Measurements from ENCODE around the gene CEP112.

CEP112 gene

GRCh38 chr17:65952586-65952985 is 239.3 kb downstream of the CEP112 start:
- no peak overlapping the region for H3K27ac ChIP-seq (ENCODE audit: low read depth, low read length)
- no peaks in the 10 kb centered on the region for H3K4me1 ChIP-seq (ENCODE audit: control insufficient read depth in 1 of 2, insufficient read depth in 2 of 2, low read length in 2 of 2)
- no peak overlapping the region for H3K4me3 ChIP-seq (ENCODE audit: low read depth in 1 of 2, low read length in 2 of 2)
- peaks cover 0 to 7% of the 10 kb centered on the region in 2 donors for H3K9me3 ChIP-seq (ENCODE audit: control insufficient read depth in 1 of 2, low read length in 2 of 2)
- H3K9ac ChIP-seq (ENCODE audit: low read depth in 1 of 2, low read length in 2 of 2): no peak overlapping the region
- no peaks in the 10 kb centered on the region for H3K27me3 ChIP-seq (ENCODE audit: control insufficient read depth in 1 of 2, insufficient read depth in 2 of 2, low read length in 2 of 2)
- no peaks in the 10 kb centered on the region for H3K36me3 ChIP-seq (ENCODE audit: control insufficient read depth in 1 of 2, insufficient read depth in 2 of 2, low read length in 2 of 2)

DNA sequence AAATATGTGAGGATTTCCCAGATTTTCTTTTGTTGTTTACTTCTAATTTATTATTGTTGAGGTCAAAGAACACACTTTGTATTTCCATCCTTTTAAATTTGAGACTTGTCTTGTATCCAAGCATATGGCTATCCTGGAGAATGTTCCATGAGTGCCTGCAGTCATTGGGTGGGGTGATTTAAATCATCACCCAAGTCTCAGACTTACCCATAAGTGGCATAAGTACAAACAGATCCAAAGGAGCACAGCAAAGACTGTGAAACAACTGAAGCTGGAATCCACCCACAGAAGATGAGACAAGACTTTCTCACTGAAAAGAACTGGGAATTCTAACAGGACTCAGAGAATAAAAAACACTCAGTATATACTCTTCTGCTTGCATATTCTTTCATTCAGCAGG is 239.9 kb downstream of the CEP112 start:
- Histone ChIP-seq H3K27me3 (ENCODE audit: control insufficient read depth in 1 of 2, insufficient read depth in 2 of 2, low read length in 2 of 2) (no peaks in the 10 kb centered on the region), H3K9me3 (ENCODE audit: control insufficient read depth in 1 of 2, low read length in 2 of 2) (peaks cover 0 to 7% of the 10 kb centered on the region in 2 donors), H3K4me1 (ENCODE audit: control insufficient read depth in 1 of 2, insufficient read depth in 2 of 2, low read length in 2 of 2) (no peaks in the 10 kb centered on the region), H3K4me3 (ENCODE audit: low read depth in 1 of 2, low read length in 2 of 2) (no peak overlapping the region), H3K9ac (ENCODE audit: low read depth in 1 of 2, low read length in 2 of 2) (no peak overlapping the region), H3K27ac (ENCODE audit: low read depth, low read length) (no peak overlapping the region), H3K36me3 (ENCODE audit: control insufficient read depth in 1 of 2, insufficient read depth in 2 of 2, low read length in 2 of 2) (no peaks in the 10 kb centered on the region)

- no peak overlapping the region for H3K4me3 ChIP-seq (ENCODE audit: low read depth in 1 of 2, low read length in 2 of 2)
Measured at GRCh38 chr17:65947831-65948230, 244.1 kb downstream of the CEP112 start.

GRCh38 chr17:65942592-65942991 is 249.3 kb downstream of the CEP112 start:
- H3K4me1 ChIP-seq (ENCODE audit: control insufficient read depth in 1 of 2, insufficient read depth in 2 of 2, low read length in 2 of 2): no peaks in the 10 kb centered on the region
- no peak overlapping the region for H3K27ac ChIP-seq (ENCODE audit: low read depth, low read length)
- H3K9ac ChIP-seq (ENCODE audit: low read depth in 1 of 2, low read length in 2 of 2): no peak overlapping the region
- H3K36me3 ChIP-seq (ENCODE audit: control insufficient read depth in 1 of 2, insufficient read depth in 2 of 2, low read length in 2 of 2): no peaks in the 10 kb centered on the region
- H3K4me3 ChIP-seq (ENCODE audit: low read depth in 1 of 2, low read length in 2 of 2): no peak overlapping the region
- no peaks in the 10 kb centered on the region for H3K27me3 ChIP-seq (ENCODE audit: control insufficient read depth in 1 of 2, insufficient read depth in 2 of 2, low read length in 2 of 2)
- H3K9me3 ChIP-seq (ENCODE audit: control insufficient read depth in 1 of 2, low read length in 2 of 2): no peaks in the 10 kb centered on the region

More at GRCh38 chr17:65947831-65948230, 244.1 kb downstream of the CEP112 start:
- Histone ChIP-seq H3K9ac (ENCODE audit: low read depth in 1 of 2, low read length in 2 of 2) (no peak overlapping the region), H3K36me3 (ENCODE audit: control insufficient read depth in 1 of 2, insufficient read depth in 2 of 2, low read length in 2 of 2) (no peaks in the 10 kb centered on the region), H3K9me3 (ENCODE audit: control insufficient read depth in 1 of 2, low read length in 2 of 2) (peaks cover 0 to 7% of the 10 kb centered on the region in 2 donors), H3K27ac (ENCODE audit: low read depth, low read length) (no peak overlapping the region), H3K27me3 (ENCODE audit: control insufficient read depth in 1 of 2, insufficient read depth in 2 of 2, low read length in 2 of 2) (no peaks in the 10 kb centered on the region), H3K4me1 (ENCODE audit: control insufficient read depth in 1 of 2, insufficient read depth in 2 of 2, low read length in 2 of 2) (no peaks in the 10 kb centered on the region)

DNA sequence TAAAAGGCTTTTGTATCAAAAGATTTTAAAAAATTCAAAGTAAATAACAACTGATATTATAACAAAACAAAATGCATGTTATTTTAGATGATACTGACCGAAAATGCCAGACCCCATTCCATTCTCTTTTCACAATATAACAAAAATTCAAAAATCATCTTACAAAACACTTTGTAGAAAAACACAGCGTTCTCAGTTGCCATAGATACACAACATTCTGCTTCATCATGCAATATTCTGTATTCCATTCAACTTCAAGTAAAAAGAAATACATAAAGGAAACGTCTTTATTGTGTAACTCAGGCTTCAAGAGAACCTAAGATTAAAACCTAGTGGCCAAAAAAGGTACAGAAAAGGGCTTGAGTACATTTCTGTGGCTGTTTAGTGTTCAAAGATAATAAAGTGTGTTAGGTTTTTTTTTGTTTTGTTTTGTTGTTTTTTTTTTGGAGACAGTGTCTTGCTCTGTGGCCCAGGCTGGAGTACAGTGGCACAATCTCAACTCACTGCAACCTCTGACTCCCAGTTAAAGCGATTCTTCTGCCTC is 250.5 kb downstream of the CEP112 start:
- H3K4me3 ChIP-seq (ENCODE audit: low read depth in 1 of 2, low read length in 2 of 2): no peak overlapping the region
- no peaks in the 10 kb centered on the region for H3K9me3 ChIP-seq (ENCODE audit: control insufficient read depth in 1 of 2, low read length in 2 of 2)
- no peaks in the 10 kb centered on the region for H3K36me3 ChIP-seq (ENCODE audit: control insufficient read depth in 1 of 2, insufficient read depth in 2 of 2, low read length in 2 of 2)
- no peaks in the 10 kb centered on the region for H3K4me1 ChIP-seq (ENCODE audit: control insufficient read depth in 1 of 2, insufficient read depth in 2 of 2, low read length in 2 of 2)
- H3K27me3 ChIP-seq (ENCODE audit: control insufficient read depth in 1 of 2, insufficient read depth in 2 of 2, low read length in 2 of 2): no peaks in the 10 kb centered on the region
- H3K9ac ChIP-seq (ENCODE audit: low read depth in 1 of 2, low read length in 2 of 2): no peak overlapping the region
- H3K27ac ChIP-seq (ENCODE audit: low read depth, low read length): no peak overlapping the region

DNA sequence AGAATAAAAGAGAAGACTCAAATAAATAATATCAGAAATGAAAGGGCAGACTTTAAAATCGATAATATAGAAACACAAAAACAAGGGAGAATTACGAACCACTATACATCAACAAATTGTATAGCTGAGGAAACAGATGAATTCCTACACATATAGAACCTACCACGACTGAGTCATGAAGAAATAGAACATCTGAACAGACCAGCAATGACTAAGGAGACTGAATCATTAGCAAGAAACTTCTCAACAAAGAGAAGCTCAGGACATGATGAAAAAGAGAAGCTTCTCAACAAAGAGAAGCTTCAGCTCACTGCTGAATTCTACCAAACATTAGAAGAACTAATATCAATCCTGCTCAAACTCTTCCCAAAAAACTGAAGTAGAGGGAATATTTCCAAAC is 255.9 kb downstream of the CEP112 start:
- Histone ChIP-seq H3K36me3 (ENCODE audit: control insufficient read depth in 1 of 2, insufficient read depth in 2 of 2, low read length in 2 of 2) (no peaks in the 10 kb centered on the region), H3K9me3 (ENCODE audit: control insufficient read depth in 1 of 2, low read length in 2 of 2) (peaks cover 1 to 4% of the 10 kb centered on the region in 2 donors), H3K27me3 (ENCODE audit: control insufficient read depth in 1 of 2, insufficient read depth in 2 of 2, low read length in 2 of 2) (no peaks in the 10 kb centered on the region), H3K9ac (ENCODE audit: low read depth in 1 of 2, low read length in 2 of 2) (no peak overlapping the region), H3K27ac (ENCODE audit: low read depth, low read length) (no peak overlapping the region), H3K4me3 (ENCODE audit: low read depth in 1 of 2, low read length in 2 of 2) (no peak overlapping the region), H3K4me1 (ENCODE audit: control insufficient read depth in 1 of 2, insufficient read depth in 2 of 2, low read length in 2 of 2) (no peaks in the 10 kb centered on the region)

GRCh38 chr17:65933290-65933689 is 258.6 kb downstream of the CEP112 start:
- H3K9ac ChIP-seq (ENCODE audit: low read depth in 1 of 2, low read length in 2 of 2): no peak overlapping the region
- no peaks in the 10 kb centered on the region for H3K36me3 ChIP-seq (ENCODE audit: control insufficient read depth in 1 of 2, insufficient read depth in 2 of 2, low read length in 2 of 2)
- H3K27ac ChIP-seq (ENCODE audit: low read depth, low read length): no peak overlapping the region
- H3K4me1 ChIP-seq (ENCODE audit: control insufficient read depth in 1 of 2, insufficient read depth in 2 of 2, low read length in 2 of 2): no peaks in the 10 kb centered on the region
- no peak overlapping the region for H3K4me3 ChIP-seq (ENCODE audit: low read depth in 1 of 2, low read length in 2 of 2)
- H3K27me3 ChIP-seq (ENCODE audit: control insufficient read depth in 1 of 2, insufficient read depth in 2 of 2, low read length in 2 of 2): no peaks in the 10 kb centered on the region
- peaks cover 1 to 4% of the 10 kb centered on the region in 2 donors for H3K9me3 ChIP-seq (ENCODE audit: control insufficient read depth in 1 of 2, low read length in 2 of 2)

DNA sequence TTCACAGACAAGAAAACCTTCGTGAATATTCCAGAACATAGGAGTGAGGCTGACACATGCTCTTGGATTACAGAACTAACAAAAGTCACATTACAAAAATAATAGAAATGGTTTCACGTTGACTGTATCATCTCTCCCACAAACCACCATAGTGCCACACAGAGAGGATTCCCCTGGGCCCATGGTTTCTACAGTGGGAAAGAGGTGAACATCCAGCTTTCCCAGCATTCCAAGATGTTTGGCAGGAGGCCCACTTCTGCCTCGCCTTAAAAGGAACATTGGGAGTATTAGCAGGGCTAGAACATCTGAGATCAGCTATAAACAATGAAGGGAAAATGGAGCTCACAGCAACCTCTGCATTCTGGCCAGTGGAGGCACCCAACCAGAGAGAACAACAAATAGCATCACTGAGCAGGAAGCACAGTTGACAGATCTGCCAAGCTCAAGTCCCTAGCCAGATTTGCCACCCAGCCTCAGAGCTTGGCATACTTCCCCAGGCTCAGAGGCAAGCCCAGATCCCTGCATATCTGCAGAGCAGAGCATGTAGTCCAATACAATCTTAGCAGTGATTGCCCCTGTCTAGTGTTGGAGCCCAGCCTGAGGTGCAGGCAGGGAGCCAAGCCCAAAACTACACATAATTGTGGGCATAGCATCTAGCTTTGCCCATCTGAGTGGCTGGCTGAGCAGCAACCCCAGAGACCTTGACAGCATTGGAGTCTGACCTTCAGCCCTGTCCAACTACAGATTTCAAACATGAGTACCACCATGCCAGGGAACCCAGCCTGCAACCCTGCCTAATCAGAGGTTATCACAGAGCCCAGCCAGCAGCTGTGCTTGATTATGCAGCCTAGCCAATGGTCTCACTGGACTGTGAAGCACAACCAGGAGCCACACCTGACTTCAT is 260.4 kb downstream of the CEP112 start:
- no peak overlapping the region for H3K4me3 ChIP-seq (ENCODE audit: low read depth in 1 of 2, low read length in 2 of 2)
- no peaks in the 10 kb centered on the region for H3K4me1 ChIP-seq (ENCODE audit: control insufficient read depth in 1 of 2, insufficient read depth in 2 of 2, low read length in 2 of 2)
- no peaks in the 10 kb centered on the region for H3K36me3 ChIP-seq (ENCODE audit: control insufficient read depth in 1 of 2, insufficient read depth in 2 of 2, low read length in 2 of 2)
- H3K9ac ChIP-seq (ENCODE audit: low read depth in 1 of 2, low read length in 2 of 2): no peak overlapping the region
- peaks cover 1 to 4% of the 10 kb centered on the region in 2 donors for H3K9me3 ChIP-seq (ENCODE audit: control insufficient read depth in 1 of 2, low read length in 2 of 2)
- H3K27ac ChIP-seq (ENCODE audit: low read depth, low read length): no peak overlapping the region
- H3K27me3 ChIP-seq (ENCODE audit: control insufficient read depth in 1 of 2, insufficient read depth in 2 of 2, low read length in 2 of 2): no peaks in the 10 kb centered on the region

DNA sequence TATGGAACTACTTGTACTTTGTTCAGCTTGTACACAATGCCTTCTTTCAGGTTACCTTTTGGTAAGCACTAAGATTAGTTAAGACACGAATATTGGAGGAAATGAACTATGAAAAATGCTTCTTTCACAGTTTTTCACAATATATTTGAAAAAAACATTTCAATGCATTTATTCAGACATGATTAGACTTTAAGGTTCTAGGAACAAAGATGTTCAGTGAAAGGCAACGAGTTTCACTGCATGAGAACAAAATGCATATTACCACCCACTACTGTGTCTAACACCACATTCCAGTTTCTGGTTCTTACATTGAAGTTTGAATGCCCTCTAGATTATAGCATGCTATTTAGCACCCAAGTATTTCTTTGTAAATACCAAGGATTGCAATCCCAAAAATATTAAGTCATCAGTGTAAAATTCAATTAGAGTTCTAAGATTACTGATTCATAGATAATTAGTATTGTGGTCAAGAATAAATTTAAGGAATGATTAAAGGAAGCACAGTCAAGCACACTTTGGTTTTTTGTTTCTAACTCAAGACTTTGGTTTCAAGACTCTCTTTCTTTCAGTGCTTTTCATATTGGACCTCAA is 261.7 kb downstream of the CEP112 start:
- H3K27me3 ChIP-seq (ENCODE audit: control insufficient read depth in 1 of 2, insufficient read depth in 2 of 2, low read length in 2 of 2): no peaks in the 10 kb centered on the region
- peaks cover 1 to 4% of the 10 kb centered on the region in 2 donors for H3K9me3 ChIP-seq (ENCODE audit: control insufficient read depth in 1 of 2, low read length in 2 of 2)
- no peak overlapping the region for H3K9ac ChIP-seq (ENCODE audit: low read depth in 1 of 2, low read length in 2 of 2)
- H3K27ac ChIP-seq (ENCODE audit: low read depth, low read length): no peak overlapping the region
- H3K4me3 ChIP-seq (ENCODE audit: low read depth in 1 of 2, low read length in 2 of 2): no peak overlapping the region
- H3K4me1 ChIP-seq (ENCODE audit: control insufficient read depth in 1 of 2, insufficient read depth in 2 of 2, low read length in 2 of 2): no peaks in the 10 kb centered on the region
- H3K36me3 ChIP-seq (ENCODE audit: control insufficient read depth in 1 of 2, insufficient read depth in 2 of 2, low read length in 2 of 2): no peaks in the 10 kb centered on the region

GRCh38 chr17:65926599-65926998 is 265.3 kb downstream of the CEP112 start:
- H3K36me3 ChIP-seq (ENCODE audit: control insufficient read depth in 1 of 2, insufficient read depth in 2 of 2, low read length in 2 of 2): no peaks in the 10 kb centered on the region
- no peak overlapping the region for H3K27ac ChIP-seq (ENCODE audit: low read depth, low read length)
- H3K9ac ChIP-seq (ENCODE audit: low read depth in 1 of 2, low read length in 2 of 2): no peak overlapping the region
- H3K4me3 ChIP-seq (ENCODE audit: low read depth in 1 of 2, low read length in 2 of 2): no peak overlapping the region
- H3K9me3 ChIP-seq (ENCODE audit: control insufficient read depth in 1 of 2, low read length in 2 of 2): peaks cover 0 to 4% of the 10 kb centered on the region in 2 donors
- no peaks in the 10 kb centered on the region for H3K4me1 ChIP-seq (ENCODE audit: control insufficient read depth in 1 of 2, insufficient read depth in 2 of 2, low read length in 2 of 2)
- H3K27me3 ChIP-seq (ENCODE audit: control insufficient read depth in 1 of 2, insufficient read depth in 2 of 2, low read length in 2 of 2): no peaks in the 10 kb centered on the region

Measured in duodenal mucosa (tissue), 2 donors.